Left kidney (tissue), 2 donors: ENCODE results near the gene DLG2. TPM values are rescaled to one million over a fixed set of nuclear protein-coding genes. Genes with fewer than 3 reads are reported as not detected.
A peak's percentile ranks its signal among the peaks of the same experiment; 100 is the strongest.

Experiments used
- DNase-seq: peaks from one replicate; pipeline ENCODE4 v3.0.0-alpha.2; 2013
- polyA plus RNA-seq: library from polyadenylated mRNA; unstranded; fragments of 120-200 nt; gene quantifications from one replicate; pipeline ENCODE4 v1.2.1, GENCODE V29; 2013; ENCODE audit not compliant: insufficient read length

DLG2 gene
- polyA plus RNA-seq, 1 donor: 13.4 TPM

DNA sequence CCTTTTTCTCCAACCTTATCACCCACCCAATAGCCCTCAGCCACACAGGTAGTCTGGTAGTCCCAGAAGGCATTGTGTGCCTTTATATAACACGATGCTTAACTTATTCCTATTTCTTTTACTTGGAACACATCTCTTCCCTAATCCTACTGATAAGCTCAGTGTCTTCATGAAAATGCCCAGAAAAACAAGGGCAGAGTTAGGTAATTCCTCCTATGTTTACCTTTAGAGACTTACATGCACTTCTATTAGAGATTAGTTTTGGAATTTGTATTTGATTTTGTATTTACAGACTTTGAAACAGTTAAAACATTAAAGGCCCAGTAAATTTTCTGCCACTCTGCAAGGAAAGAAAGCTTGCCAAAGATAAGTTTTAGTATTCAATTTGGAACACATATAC, 1703.2 kb downstream of the DLG2 start:
- no peak for DNase-seq

DNA sequence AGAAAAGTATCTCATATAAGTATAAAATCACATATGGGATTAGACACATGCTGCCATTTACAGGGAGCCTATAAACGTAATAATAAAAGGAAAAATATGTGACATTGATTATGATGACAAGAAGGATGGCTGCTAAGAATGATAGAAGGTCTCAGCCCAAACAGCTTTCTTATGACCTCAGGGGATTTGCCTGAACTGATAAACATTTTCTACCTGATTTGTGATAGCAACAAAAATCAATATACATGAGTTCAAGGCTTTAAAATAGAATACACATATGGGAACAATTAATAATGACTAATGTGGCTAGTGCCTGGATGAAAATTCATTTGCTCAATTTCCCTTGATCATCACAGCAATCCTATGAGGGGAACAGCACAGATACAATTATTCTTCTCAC, 1704.2 kb downstream of the DLG2 start:
- DNase-seq: no peak

DNA sequence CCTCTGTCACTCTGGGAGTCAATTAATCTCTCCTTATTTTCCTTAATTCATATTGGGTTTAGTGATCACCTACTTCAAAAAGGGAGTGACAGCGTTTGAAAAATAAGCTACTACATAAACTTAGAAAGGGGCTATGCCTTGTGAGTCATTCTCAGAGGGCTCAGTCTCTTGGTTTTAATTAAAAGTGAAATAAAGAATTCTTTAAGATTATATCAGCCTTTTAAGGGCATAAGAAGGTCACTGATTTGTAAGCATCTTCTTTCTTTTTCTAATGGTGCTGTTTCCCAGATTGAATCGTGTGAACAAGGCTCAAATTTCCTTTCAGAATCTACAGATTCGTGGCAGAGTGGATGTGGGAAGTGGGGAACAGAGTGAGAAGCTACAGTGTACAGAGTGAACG, 1704.8 kb downstream of the DLG2 start:
- DNase-seq: no peak

DNA sequence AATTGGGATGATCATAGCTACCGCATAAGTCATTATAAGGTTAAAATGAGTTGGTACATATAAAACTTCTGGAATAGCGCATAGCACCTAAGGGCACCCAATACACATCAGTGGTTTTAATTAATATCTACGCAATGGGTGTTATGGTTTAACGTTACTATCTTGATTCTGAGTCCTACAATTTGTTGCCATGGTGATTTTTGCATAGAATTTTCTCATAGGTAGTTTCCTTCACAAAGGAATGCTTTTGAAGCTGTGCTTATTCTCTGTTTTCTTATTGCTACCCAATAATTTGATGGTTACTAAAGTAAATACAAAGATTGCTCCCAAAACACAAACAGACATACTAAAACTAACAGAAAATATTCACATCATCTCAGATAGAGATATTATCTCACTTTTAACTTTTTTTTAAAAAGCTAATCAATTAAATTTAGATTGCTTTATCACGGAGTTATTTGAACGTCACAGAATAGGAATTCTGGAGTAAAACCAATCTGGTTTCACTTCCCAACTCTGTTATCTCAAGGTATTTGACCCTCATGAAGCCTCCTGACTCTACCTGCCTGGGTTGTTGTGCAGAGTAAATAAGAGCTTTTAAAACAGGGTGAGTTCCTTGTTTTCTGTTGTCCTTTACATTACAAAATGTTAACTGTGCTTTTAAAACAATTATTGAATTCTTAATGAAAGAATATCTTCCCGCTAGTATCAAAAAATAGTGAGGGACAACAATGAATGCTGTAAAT, 1705.5 kb downstream of the DLG2 start:
- no peak for DNase-seq

DNA sequence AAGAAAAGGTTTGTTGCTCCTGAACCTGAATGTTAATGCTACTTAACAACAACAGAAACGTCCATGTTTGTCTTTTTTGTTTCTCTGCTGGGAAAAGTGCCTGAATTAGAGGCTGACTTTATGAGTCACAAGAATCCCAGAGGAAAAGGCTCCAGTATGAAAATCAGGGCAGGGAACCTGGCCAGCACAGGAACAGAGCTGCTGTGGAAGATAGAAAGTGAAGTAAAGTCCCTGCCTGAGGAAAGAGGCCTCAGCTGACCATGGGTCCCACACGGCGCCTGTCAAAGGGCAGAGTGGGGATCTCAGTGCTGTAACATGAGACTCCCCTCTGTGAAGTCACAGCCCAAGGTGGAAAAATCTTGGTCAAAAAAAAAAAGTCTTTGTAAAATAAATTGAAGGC, 1708.7 kb downstream of the DLG2 start:
- DNase-seq: no peak

DNA sequence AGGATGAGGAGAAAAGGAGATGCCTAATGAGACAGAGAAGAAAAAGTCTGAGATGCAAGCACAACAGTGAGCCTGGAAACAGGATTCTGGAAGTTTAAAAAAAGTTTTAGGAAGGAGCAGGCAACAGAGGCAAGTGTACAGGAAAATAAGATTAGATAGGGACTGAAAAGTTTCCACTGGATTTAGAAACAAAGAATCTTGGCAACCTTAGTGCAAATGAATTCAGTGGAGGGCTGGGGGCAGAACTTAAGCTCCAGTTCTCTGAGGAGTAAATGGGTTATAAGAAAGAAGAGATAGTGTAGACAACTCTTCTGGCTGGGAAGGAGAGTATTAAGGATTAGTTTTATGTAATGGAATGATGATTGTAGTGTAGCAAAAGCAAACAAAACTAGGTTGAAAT, 1712.1 kb downstream of the DLG2 start:
- no peak for DNase-seq

DNA sequence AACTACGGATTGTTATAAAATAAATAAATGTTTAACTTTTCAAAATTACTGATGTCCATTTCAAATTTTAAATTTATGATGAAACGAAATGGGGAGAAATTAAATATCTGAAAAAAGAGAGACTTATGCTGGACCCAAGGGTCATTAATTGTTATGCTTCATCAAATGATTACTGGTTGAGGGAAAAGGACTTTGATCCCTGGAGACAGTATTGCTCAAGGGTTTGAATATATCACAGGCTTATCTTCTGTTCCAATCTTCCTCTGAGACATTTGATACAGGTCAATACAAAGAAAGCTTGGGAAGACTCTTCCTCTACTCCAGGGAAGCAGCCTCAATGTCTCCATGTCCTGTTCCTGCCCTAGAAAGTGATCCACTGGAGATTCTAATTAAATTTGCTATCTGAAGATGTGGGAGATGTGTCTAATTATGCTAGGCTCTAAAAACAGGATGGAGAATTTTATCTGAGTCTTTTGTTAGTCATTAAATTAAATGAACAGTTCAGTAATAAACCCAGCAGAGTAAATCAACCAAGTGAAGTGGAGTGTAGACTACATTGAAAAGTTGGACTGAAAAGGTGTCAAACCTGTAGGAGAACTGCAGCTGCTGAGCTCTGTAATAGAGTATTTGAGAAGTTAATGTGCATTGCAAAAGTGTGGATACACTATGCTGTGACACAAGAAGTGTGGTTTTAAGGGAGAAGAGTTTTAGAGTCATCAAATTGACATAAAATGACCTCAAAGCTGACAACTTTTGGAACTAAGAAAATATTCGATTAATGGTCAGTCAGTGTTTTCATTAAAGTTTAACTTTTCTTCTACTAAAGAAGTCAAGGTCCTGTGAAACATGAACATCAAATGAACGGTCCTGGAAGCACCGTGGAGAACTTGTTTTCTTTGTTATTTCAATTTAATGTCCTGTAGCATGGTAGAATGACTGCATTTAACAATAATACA, 1717.3 kb downstream of the DLG2 start:
- DNase-seq: peak; percentile 34

DNA sequence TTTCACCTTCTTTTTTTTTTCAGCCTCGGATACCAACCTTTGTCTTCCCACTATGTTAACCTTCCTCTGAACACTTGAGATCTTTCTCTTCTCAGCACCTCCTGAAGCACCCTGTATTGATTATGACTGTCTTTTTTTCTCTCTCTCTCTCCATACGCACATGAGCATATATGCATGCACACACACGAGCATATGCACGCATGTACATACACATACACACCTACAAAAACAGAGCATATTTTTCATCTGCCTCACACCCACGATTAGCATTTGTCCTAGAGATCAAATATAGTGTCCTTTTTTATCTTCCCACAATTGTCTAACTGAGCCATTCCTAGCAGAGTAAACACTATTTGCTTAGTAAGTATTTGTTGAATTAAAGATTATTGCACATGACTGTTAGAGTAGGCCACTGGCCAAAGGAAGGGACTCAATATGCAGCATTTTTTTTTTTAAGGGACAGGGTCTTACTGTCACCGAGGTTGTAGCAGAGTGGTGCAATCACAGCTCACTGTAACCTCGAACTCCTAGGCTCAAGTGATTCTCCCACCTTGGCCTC, 1718.8 kb downstream of the DLG2 start:
- DNase-seq: no peak

DNA sequence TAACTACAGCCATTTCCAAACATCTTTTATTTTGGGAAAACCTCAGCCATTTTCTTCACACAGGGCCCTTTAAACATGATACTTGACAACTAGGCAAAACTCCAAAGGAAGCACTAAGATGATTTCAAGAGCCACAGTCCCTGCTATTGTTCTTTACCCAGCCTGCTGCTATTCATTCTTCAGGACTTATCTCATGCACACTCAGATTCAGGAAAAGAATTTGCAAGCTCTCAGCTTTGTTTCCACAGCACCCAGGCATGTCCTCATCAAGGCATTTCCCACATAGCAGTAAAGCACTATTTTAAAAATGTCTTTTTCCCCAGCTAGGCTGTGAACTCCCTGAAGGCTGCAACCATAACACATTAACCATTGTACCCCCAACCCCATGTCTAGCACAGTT, 1731.6 kb downstream of the DLG2 start:
- no peak for DNase-seq

DNA sequence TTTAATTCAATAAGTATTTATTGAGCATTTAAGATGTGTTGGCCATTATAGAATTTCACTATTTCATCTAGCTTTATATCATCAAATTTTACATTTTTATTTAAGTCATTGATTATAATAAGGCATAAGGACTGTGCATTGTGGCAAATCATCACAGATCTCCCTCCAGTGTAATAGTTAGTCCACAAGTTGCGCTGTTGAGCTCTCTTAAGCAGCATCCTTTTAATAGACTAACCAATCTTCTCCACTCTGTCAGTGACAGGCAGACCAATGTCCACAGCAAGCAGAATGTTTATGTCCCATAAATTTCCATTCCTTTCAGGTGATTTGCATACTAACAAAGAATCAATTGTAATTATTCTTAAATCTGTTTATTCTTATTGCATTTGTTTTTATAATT, 1745.7 kb downstream of the DLG2 start:
- no peak for DNase-seq

DNA sequence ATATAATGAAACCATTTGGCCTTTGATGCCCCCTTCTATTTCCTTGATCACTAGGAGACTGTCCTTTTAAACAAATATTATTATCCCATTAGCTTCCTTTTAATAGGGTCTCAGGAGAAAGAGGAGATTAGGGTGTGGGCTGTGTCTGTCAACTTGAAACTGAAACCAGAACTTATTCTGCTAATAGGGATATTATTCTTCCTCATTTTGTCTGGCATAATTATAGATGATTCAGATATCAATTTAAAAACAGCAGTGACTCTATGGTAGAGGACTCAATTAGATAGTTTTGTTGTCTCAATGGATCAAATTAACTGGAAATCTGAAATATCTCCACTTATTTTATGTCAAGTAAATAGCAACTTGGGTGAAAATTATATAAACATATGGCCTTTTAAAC, 1756.1 kb downstream of the DLG2 start:
- DNase-seq: no peak

DNA sequence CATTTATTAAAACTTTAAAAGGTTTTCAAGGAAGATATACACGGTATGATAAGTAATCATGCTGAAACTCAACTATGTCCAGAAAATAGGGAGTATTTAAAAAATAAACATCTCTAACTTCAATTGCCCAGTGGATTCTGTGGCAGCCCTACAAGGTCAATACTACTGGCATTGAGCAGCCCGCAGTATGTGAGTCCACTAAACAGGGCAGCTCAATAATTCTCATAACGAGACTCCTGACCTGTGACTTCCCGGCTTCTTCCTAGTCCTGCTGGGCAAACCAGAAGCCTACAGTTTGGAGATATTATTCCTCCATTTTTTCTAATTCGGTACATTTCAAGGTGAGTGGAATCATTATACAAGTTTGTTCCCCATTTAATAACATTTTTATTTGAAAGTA, 1760.5 kb downstream of the DLG2 start:
- no peak for DNase-seq

DNA sequence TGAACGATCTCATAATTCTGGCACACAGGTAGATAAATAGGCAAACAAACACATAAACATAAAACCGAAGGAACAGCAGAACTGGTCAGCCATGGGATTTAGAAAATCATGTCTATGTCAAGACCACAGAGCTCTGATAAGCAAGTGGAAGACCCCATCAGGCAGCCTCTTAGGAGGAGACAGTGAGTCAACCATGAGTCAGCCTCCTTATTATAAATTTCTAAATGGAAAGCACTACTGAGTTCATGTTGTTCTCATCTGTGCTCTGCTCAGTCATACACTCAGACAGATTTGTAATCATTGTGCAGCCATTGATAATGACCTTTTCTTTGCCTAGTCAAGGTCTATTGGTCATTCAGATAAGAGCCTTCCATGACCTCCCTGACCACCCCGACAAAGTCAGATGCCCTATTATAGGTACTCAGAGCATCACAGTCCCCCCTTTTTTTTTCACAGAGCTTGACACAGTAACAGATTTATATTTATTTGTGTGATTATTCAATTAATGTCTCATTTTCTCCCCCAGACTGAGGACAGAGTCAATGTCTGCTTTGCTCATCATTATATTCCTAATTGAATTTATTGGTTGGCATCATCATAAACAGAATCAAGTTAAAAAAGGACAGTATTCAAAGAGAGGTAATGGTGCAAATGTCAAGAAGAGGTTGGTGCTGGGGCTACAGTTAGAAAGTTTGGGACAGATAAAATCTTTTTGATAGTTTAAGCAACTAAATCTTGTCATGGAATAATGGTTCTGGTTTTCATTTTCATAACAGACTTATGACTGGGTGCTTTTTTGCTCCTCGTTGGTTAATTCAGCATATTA, 1761.3 kb downstream of the DLG2 start:
- DNase-seq: no peak

DNA sequence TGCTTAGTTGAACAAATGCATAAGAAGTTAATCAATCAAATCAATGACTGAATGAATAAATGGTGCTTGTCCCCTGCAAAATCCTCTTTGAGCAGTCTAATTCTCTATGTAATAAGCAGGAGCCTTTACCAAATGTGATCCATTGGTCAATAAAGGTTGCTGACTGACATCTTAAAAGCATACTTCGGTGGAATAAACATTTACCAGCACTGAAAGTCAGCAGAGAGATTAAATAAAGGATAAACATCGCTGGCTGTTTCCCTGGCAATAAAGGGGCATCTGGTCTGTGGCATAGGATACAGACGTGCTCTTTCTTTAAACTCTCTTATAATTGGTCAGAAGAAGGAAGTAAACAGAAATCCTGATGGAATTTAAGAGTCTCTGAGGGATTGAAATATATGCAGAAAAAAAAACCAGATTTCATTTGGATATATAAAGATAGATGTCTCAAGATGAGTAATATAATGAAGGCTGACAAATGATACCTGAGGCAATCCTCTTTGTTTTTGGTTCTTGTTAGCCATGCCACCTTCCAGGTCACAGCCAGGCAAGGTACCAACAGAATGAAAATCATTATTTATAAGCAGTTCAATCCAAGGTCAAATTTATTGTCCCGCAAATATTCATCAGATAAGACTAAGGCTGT, 1762.6 kb downstream of the DLG2 start:
- no peak for DNase-seq

DNA sequence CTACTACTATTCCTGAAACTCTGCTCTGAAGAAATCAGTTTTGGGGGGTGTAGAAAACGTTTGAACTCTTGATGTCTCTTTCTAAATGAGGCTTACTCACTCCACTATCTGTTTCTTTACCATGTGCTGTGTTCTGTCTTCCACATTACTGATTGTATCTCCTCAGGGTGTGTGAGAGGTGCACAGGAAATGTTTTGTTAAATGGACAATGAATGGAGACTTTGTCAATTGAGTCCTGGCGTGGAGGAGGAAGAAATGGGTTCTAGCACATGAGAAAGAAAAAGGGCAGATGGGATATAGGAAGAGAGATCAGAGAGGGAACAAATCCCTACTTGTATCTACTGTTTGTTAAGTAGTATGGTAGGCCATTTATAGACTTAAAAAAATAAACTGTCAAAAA, 1763.9 kb downstream of the DLG2 start:
- DNase-seq: no peak

DNA sequence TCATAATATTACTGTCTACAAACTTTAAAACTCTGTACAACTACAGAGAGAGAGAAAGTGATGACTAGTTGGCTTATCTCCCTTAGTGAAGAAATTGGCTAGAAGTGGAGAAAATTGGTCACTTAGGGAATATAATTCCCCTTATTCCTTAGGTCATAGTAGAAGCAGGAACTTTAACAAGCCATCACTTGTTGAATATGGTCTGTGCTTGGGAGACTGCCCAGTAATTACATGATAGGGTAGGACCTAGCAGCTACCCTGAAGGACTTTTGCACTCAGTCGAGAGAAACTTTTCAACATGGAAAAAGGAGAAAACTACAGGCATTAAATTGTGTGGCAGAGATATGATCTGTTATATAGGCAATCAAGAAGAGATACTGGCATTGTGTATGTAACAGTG, 1764.5 kb downstream of the DLG2 start:
- no peak for DNase-seq

DNA sequence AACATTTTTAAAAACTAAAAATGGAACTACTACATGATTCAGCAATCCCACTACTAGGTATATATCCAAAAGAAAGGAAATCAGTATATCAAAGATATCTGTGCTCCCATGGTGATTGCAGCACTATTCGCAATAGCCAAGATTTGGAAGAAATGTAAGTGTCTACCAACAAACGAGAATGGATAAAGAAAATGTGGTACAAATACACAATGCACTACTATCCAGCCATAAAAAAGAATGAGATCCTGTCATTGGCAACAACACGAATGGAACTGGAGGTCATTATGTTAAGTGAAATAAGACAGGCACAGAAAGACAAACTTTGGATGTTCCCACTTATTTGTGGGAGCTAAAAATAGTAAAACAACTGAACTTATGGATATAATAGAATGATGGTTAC, 1765.1 kb downstream of the DLG2 start:
- no peak for DNase-seq

DNA sequence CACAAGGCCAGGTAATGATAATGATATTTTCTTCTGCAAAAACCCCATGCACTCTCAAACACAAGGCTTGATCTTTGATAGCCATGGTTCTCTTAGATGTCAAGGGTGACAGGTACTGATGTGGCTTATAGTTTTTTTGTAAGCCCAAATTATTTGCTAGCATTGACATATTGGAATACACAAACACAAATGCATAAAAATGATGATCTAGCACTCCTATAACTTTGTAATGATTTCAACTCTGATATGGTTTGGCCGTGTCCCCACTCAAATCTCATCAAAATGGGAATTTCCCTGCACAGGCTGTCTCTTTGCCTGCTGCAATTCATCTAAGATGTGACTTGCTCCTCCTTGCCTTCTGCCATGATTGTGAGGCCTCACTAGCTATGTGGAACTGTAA, 1768.5 kb downstream of the DLG2 start:
- DNase-seq: no peak

DNA sequence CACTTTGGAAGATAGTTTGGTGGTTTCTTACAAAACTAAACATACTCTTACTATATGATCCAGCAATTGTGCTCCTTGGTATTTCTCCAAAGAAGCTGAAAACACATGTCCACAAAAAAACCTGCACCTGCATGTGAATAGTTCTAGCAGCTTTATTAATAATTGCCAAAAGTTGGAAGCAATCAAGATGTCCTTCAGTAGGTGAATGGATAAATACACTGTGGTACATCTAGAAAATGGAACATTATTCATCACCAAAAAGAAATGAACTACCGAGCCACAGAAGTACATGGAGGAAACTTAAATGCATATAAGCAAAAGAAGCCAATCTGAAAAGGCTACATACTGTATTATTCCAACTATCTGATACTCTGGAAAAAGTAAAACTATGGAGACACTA, 1771.9 kb downstream of the DLG2 start:
- DNase-seq: no peak

DNA sequence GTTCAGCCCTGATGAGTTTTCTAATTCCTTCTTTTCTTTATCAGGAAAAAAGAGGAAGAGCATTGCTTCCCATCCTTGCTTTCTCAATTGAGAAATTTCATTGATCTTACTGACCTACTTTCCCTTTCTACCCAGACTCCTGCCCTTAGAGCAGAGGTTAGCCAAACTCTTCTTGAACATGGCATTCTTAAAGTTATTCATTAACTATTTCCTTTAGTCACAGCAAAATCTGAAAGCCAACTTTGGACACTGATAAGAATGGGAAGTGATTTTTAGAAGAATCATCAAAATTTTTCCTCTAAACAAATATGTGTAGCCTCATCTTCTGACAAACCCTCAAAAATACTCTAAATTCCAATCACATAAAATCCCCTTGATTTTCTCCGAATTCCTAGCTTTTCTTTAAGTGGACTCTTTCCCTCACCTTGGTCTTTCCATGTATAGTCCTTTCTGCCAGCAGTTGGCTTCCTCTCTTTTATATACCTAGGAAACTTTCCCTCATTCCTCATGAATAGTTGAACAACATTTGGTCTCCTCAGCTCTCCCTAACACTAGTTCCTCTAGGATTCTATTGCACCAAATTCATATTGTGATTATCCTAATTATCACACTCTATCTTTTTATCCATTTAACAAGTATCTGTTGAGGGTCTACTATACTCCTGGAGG, 1774.2 kb downstream of the DLG2 start:
- DNase-seq: no peak

DNA sequence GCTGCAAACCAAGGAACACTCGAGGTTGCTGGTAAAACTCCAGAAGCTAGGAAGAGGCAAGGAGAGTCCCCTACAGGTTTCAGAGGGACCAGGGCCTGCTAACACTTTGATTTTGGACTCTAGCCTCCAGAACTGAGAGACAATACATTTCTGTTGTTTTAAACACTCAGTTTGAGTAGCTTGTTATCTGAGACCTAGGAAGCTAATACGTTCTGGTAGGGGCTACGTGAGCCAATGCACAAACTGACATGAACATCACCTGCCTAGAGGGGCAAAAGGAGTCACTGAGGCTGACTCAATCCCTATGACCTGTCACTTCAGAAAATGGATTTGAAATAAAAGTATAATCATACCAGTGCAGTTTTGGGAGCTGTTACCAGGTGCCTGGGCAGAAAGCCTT, 1775.1 kb downstream of the DLG2 start:
- no peak for DNase-seq
